ENCODE measurements around the gene ADARB2.

DNA sequence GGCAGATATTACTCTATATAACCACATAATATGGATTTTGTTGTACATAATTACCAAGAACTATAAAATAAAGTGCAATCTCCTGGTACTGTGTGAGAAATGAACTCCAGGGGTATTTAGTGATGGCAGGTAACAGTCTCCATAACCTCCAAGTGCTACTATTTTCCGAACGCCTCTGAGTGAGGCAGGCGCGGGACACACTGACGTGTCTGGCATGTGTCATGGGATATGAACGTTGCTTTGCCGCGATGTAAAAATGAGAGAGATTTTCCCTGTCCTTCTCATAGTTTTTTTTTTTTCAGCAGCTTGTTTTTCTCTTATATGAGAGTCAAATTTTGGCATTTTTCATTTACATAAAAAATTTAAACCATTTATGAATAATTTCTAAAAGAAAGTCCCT is 3.6 kb downstream of the ADARB2 start:
- no peak for TF ChIP-seq BHLHE40 (IDR thresholded peaks at IDR 0.05; ENCODE audit: borderline replicate concordance)
- no peak for TF ChIP-seq ELF4 (IDR thresholded peaks at IDR 0.05)
- no peak for TF ChIP-seq TARDBP (IDR thresholded peaks at IDR 0.05)
- no peak for TF ChIP-seq SP1 (IDR thresholded peaks at IDR 0.05)
- TF ChIP-seq FOXA1 (IDR thresholded peaks at IDR 0.05): no peak

All from HEK293T (cell line).